Measurements from ENCODE around the gene ZP2.
A peak's percentile ranks its signal among the peaks of the same experiment; 100 is the strongest.

The ZP2 gene

DNA sequence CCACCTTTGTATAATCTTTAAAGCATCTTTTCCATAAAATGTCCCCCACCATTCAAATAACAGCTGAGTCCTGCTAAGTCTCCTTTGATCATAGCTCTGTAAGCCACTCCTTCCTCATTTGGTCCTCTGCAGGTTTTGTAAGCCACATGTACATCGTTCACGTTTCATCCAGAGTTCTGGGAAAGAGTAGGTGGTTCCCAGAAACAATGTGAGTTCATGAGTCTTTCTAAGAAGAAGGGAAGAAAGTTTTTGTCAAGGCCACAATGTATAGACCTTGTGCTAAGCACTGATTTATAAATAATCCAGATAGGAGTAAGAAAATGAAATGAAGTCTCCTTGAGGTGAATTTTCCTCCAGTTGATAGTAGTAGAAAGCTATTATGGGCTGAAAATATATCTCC, 13.4 kb upstream of the ZP2 start:
- TF ChIP-seq, protein P1, sequence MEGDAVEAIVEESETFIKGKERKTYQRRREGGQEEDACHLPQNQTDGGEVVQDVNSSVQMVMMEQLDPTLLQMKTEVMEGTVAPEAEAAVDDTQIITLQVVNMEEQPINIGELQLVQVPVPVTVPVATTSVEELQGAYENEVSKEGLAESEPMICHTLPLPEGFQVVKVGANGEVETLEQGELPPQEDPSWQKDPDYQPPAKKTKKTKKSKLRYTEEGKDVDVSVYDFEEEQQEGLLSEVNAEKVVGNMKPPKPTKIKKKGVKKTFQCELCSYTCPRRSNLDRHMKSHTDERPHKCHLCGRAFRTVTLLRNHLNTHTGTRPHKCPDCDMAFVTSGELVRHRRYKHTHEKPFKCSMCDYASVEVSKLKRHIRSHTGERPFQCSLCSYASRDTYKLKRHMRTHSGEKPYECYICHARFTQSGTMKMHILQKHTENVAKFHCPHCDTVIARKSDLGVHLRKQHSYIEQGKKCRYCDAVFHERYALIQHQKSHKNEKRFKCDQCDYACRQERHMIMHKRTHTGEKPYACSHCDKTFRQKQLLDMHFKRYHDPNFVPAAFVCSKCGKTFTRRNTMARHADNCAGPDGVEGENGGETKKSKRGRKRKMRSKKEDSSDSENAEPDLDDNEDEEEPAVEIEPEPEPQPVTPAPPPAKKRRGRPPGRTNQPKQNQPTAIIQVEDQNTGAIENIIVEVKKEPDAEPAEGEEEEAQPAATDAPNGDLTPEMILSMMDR (IDR thresholded peaks at IDR 0.05; ENCODE audit: low read depth, low read length): no peak
- TF ChIP-seq POLR2A (IDR thresholded peaks at IDR 0.05; ENCODE audit: extremely low read depth, insufficient read length) (no peak), MYC (IDR thresholded peaks at IDR 0.05; ENCODE audit: low read depth, low read length) (no peak), MAX (IDR thresholded peaks at IDR 0.05; ENCODE audit: low read depth, low read length) (no peak)
- DNase-seq (ENCODE audit: low read depth): no peak
- no peak overlapping the region for H3K4me3 ChIP-seq (ENCODE audit: low read depth, low read length)

DNA sequence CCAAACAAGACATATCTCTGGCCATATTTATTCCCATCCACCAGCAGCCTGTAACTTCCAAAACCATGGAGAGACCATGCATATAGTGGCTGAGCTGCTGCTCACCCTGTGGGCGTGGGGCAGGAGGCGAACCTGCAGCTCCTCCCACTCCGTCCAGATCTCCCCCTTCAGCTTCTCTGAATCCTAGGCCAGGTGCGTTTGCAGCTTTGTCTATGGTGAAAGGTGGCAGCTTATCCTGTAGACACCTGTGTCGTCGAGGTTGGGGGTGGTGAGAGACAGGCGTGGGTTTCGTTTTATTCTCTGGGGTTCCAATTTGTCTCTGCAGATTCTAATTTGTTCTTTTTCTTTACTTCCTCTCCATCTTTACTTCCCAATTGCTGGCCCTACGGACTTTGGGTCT, 12.4 kb upstream of the ZP2 start:
- no peak for TF ChIP-seq POLR2A (IDR thresholded peaks at IDR 0.05; ENCODE audit: extremely low read depth, insufficient read length)
- TF ChIP-seq, protein P1 (IDR thresholded peaks at IDR 0.05; ENCODE audit: low read depth, low read length): no peak
- no peak for TF ChIP-seq MAX (IDR thresholded peaks at IDR 0.05; ENCODE audit: low read depth, low read length)
- no peak for TF ChIP-seq MYC (IDR thresholded peaks at IDR 0.05; ENCODE audit: low read depth, low read length)
- no peak overlapping the region for H3K4me3 ChIP-seq (ENCODE audit: low read depth, low read length)
- no peak for DNase-seq (ENCODE audit: low read depth)

- DNase-seq (ENCODE audit: low read depth): no peak
- TF ChIP-seq POLR2A (IDR thresholded peaks at IDR 0.05; ENCODE audit: extremely low read depth, insufficient read length): no peak
- no peak for TF ChIP-seq MAX (IDR thresholded peaks at IDR 0.05; ENCODE audit: low read depth, low read length)
- no peak for TF ChIP-seq MYC (IDR thresholded peaks at IDR 0.05; ENCODE audit: low read depth, low read length)
- TF ChIP-seq, protein P1 (IDR thresholded peaks at IDR 0.05; ENCODE audit: low read depth, low read length): no peak
- H3K4me3 ChIP-seq (ENCODE audit: low read depth, low read length): no peak overlapping the region
Observed at GRCh38 chr16:21222495-21223337, 11.3 kb upstream of the ZP2 start.

- TF ChIP-seq POLR2A (IDR thresholded peaks at IDR 0.05; ENCODE audit: extremely low read depth, insufficient read length) (no peak), MAX (IDR thresholded peaks at IDR 0.05; ENCODE audit: low read depth, low read length) (no peak), MYC (IDR thresholded peaks at IDR 0.05; ENCODE audit: low read depth, low read length) (no peak)
- TF ChIP-seq, protein P1 (IDR thresholded peaks at IDR 0.05; ENCODE audit: low read depth, low read length): no peak
- H3K4me3 ChIP-seq (ENCODE audit: low read depth, low read length): no peak overlapping the region
- DNase-seq (ENCODE audit: low read depth): no peak
Observed at GRCh38 chr16:21219551-21219950, 8.2 kb upstream of the ZP2 start.

DNA sequence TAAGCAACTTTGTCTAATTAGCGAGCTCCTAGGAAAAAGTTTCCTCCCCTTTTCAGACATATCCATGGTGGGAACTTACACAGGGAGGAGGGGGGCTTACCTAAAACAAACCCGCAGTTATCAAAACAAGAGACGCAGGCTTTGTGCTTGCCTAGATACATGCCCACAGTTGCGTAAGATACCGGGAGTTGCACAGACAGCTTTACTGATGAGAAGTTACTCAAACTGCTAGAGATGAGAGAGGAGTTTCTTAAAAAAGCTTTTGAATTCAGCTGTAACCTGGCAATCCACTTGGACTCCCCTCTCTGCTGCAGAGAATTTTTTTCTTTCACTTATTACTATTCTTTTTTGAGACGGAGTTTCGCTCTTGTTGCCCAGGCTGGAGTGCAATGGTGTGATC, 6.8 kb upstream of the ZP2 start:
- no peak overlapping the region for H3K4me3 ChIP-seq (ENCODE audit: low read depth, low read length)
- peak; percentile 57 for DNase-seq (ENCODE audit: low read depth)
- TF ChIP-seq POLR2A (IDR thresholded peaks at IDR 0.05; ENCODE audit: extremely low read depth, insufficient read length): no peak
- TF ChIP-seq MAX (IDR thresholded peaks at IDR 0.05; ENCODE audit: low read depth, low read length): no peak
- TF ChIP-seq, protein P1 (IDR thresholded peaks at IDR 0.05; ENCODE audit: low read depth, low read length): no peak
- TF ChIP-seq MYC (IDR thresholded peaks at IDR 0.05; ENCODE audit: low read depth, low read length): no peak
